CD4-positive, alpha-beta T cell treated with Interleukin-17A for 4 hours (primary cell): ENCODE measurements around the gene MCHR1.

Experiments
- DNase-seq: peaks from one replicate; pipeline ENCODE4 v3.0.0-alpha.2; 2020; ENCODE audit warnings: mixed read lengths

Gene MCHR1

DNA sequence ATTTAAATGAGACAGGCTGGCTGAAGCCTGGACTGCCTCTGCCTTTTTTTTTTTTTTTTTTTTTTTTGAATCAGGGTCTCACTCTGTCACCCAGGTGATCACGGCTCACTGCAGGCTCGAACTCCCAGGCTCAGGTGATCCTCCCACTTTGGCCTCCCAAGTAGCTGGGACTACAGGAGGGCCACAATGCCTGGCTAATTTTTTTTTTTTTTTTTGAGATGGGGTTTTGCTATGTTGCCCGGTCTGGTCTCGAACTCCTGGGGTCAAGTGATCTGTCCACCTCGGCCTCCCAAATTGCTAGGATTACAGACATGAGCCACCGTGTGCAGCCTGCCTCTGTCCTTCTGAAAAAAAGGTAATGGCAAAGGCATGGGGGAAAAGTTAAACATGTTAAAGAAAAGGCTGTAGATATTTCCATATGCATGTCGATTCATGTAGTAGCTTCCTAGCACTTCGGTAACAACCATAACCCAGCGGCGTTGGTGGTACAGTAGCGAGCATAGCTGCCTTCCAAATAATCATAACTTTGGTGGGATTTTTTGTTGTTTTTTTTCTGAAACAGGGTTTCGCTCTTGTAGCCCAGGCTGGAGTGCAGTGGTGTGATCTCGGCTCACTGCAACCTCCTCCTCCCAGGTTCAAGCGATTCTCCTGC lies 48.8 kb downstream of the MCHR1 start:
- DNase-seq = peak; percentile 19

DNA sequence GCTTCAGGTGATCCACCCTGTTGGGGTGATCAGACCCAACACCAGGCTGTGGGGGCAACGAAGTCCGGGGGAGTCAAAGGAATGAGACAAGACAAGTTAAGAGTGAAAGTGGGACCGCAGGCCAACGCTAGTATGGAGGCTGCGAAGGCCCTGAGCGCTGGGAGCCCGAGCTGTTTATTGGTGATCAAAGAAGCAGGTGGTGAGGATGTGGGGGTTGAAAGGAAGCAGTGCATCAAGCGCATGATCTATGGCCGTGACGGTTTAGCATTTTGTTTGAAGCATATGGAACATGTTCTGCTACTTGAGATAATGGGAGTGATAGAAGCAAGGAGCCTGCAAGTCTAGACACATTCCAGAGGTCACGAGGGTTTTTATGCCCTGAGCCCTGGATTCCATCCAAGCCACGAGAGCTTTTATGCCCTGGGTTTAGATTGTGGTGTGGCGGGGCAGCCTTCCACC lies 49.5 kb downstream of the MCHR1 start:
- peak; percentile 81 for DNase-seq

DNA sequence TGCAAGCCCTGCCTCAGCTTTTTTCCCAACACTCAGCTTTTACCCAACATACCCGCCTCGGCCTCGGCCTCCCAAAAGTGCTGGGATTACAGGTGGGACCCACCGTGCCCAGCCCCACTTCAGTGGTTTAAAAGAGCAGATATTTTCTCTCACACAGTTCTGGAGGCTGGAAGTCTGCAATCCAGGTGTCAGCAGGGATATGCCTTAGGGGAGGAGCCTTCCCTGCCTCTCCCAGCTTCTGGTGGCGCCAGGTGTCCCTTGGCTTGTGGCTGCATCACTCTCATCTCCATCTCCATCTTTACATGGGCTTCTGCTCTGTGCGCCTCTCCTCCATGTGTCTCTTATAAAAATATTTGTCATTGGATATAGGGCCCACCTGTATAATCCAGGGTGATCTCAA lies 50.0 kb downstream of the MCHR1 start:
- DNase-seq = no peak
